GM03348 (cell line): ENCODE data around the gene CDH15.
A peak's percentile ranks its signal among the peaks of the same experiment; 100 is the strongest.
"Not testable (repeated sequence)": the region's sequence is repeated elsewhere in the genome, so short reads cannot be mapped to it uniquely, and the experiment has no call there.

Source experiments
- DNase-seq: peaks from one replicate; pipeline ENCODE4 v3.0.0; 2012; ENCODE audit warnings: low spot score

The CDH15 gene

DNA sequence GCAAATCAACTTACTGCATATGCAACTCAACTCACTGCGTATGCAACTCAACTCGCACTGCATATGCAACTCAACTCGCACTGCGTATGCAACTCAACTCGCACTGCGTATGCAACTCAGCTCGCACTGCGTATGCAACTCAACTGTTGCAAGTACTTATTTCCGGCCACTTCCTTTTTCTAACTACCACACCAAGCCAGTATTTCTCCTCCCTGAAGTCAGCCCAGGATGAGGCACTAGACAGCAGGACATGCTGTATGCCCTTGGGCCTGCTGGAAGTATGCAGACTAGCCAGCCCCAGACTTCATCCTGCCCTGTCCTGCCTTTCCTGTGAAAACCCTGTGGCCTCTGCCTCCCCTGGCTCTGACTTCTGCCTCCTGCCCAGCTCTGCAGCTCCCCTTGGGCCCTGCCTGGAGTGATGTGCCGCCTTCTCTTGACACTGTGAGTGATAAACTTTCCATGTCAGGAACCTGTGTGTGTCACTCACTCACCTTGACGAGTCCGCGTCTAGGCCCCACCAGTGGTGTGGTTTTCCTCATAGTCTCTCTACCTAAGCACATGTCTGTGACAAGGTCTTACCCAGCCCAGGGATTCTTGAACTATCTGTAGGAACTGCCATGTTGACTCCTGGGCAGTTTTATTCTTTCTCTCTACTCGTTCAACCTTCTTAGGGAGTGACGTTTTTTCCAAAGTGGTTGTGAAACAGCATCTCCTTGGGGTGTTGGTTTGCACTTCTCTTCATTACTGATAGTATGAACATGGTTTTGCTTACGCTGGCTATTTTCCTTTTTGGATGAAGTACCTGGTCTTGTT is 62.3 kb downstream of the CDH15 start:
- no peak for DNase-seq

DNA sequence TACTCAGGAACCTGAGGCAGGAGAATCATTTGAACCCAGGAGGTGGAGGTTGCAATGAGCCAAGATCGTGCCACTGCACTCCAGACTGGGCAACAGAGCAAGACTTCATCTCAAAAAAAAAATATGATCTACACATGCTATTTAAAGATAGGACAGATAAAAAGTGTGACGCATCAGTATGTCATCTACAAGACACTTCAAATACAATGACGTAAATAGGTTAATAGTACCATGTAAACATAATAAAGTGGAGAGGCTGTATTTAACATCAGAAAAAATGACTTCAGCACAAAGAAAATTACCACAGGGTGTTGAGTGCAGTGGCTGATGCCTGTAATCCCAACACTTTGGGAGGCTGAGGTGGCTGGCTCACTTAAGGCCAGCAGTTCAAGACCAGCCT is 66.2 kb downstream of the CDH15 start:
- no peak for DNase-seq

DNA sequence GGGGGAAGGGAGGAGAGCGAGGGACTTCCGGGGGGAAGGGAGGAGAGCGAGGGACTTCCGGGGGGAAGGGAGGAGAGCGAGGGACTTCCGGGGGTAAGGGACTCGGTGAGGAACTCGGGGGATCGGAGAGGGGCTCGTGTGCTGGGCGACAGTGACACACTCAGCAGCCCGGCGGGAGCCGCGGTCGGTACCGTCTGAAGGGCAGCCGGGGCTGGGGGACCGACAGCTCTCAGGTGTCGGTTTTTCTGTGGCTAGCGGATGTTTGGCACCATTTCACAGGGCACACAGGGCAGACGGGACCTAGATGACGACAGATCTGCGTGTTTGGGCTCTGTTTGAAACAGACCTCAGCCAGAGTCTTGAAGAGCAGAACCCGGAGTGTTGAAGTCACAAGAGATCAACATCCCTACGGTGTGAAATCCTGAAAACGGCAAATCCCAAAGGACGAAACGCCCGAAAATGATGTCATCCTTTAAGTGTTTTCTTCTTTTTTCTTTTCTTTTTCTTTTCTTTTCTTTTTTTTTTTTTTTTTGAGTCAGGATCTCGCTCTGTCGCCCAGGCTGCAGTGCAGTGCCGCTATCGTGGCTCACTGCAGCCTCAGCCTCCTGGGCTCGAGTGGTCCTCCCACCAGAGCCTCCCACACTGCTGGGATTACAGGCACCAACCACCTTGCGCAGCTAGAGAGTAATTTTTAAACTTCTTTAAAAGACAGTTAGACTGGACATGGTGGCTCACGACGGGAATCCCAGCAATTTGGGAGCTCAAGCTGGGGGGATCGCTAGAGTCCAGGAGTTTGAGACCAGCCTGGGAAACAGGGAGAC is 69.8 kb downstream of the CDH15 start:
- DNase-seq: peak; percentile 78

DNA sequence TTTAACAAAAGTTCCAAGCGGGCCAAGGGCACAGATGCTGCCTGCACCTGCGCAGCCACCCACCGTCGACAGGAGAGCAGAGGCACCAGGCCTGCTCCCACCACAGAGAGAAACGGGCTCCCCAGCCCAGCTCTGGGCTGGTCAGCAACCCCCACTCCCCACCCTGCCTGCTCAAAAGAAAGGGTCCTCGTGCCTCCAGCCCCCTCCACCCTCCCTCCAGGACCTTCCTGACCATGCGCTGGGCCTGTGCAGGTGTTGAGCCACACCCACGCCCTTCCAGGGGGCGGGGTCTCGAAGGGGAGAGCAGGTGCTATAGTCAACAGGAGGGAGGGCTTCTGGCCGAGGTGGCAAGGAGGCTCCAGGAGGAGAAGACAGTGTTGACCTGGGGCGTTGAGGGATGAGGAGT is 71.2 kb downstream of the CDH15 start:
- DNase-seq: no peak

DNA sequence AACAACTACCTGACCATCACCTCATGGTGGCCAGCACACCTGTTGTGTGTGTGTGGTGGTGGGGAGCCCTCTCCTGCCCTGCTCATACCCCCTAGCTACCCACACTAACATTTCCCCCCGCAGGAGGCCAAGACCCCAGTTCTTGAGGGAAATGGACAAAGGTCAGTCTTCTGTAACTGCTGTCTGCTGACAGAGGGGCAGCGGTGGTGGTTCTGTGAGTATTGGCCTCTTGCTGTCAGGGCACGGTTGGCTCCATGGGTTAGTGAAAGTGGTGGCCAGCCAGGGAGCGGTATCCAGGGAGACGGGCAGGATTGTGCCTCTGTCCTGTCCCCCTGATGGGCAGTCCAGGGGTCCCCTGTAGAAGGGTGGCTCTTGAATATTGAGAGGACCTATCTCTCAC is 72.1 kb downstream of the CDH15 start:
- no peak for DNase-seq

DNA sequence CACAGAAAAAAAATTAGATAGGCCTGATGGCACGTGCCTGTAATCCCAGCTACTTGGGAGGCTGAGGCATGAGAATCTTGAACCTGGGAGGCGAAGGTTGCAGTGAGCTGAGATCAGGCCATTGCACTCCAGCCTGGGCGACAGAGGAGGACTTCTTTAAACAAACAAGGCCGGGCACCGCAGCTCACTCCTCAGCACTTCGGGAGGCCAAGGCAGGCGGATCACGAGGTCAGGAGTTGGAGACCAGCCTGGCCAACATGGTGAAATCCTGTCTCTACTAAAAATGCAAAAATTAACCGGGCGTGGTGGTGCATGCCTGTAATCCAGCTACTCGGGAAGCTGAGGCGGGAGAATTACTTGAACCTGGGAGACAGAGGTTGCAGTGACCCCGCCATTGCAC is 72.7 kb downstream of the CDH15 start:
- DNase-seq: not testable (repeated sequence)

DNA sequence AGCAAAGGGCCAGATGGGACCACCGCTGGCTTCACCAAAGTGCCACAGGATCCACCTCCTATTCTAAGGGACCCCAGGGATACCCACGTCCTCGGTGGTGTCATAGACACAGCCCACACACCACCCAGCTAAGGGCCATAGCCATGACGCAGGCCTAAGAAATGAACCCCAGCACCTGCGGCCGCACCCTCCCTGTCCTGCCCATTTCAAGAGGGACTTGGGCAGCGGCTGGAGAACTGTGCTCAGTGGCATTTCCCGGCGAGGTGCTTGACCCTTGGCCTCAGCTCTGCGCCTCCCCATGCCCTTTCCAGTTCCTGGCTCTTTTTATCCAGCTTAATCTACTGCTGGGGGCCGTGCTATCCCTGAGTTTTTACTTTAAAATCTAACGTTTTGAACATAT is 73.2 kb downstream of the CDH15 start:
- DNase-seq: no peak
